C4-2B (cell line): ENCODE measurements around the gene PCSK5.

ENCODE experiments used
- ZFX ChIP-seq: fragments of 450-650 bp; IDR thresholded peaks from 2 replicates; pipeline ENCODE4 v1.6.1; 2017
- TF ChIP-seq, protein P1 (sequence below): fragments of 450-650 bp; conservative IDR thresholded peaks from 2 replicates; pipeline ENCODE4 v1.5.1; 2017; ENCODE audit warnings: mild to moderate bottlenecking

GRCh38 chr9:75907329-75907728 lies 16.9 kb downstream of the PCSK5 start:
- TF ChIP-seq, protein P1, sequence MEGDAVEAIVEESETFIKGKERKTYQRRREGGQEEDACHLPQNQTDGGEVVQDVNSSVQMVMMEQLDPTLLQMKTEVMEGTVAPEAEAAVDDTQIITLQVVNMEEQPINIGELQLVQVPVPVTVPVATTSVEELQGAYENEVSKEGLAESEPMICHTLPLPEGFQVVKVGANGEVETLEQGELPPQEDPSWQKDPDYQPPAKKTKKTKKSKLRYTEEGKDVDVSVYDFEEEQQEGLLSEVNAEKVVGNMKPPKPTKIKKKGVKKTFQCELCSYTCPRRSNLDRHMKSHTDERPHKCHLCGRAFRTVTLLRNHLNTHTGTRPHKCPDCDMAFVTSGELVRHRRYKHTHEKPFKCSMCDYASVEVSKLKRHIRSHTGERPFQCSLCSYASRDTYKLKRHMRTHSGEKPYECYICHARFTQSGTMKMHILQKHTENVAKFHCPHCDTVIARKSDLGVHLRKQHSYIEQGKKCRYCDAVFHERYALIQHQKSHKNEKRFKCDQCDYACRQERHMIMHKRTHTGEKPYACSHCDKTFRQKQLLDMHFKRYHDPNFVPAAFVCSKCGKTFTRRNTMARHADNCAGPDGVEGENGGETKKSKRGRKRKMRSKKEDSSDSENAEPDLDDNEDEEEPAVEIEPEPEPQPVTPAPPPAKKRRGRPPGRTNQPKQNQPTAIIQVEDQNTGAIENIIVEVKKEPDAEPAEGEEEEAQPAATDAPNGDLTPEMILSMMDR, result no peak
- TF ChIP-seq ZFX, result no peak
